K562 (cell line): ENCODE measurements around the gene FDX1. TPM values are rescaled to one million over a fixed set of nuclear protein-coding genes. Genes with fewer than 3 reads are reported as not detected.

Experiments
- ATAC-seq: fragments of 200-7000 bp; cut with Tn5 transposase; 3 replicates; pipeline ENCODE4 v1.9.1; 2020; ENCODE audit warnings: moderate library complexity
- BruUV-seq: library from RNA; stranded (reverse); fragments of 400-500 nt; replicated peaks from 2 replicates; lab custom pipeline; 2021; lab: Mats Ljungman, UMichigan
- CTCF ChIA-PET: fragments of 300-600 bp; formaldehyde crosslinking; extraction: SDS; loops from one replicate; lab custom pipeline; 2021; ENCODE audit warnings: low intra/inter-chr PET ratio; lab: Yijun Ruan, JAX
- POLR2A ChIA-PET: fragments of 300-600, 350-650 bp; sonication (Branson Sonifier 250); formaldehyde crosslinking; extraction: SDS; loops from one replicate; lab custom pipeline; 2021; ENCODE audit warnings: antibody characterized with exemption, inconsistent platforms; lab: Yijun Ruan, JAX
- DNase-seq, 4 experiments: peaks; one replicate each; pipeline versions ENCODE4 v3.0.0 to v3.0.0-alpha.2; 2011 to 2018; ENCODE audit warnings: low spot score in 3 of 4, mixed read lengths in 3 of 4; ENCODE audit errors: extremely low read depth in 1 of 4
- FAIRE-seq: peaks from 2 replicates; lab custom pipeline; 2011; peaks lifted over from hg19 to GRCh38; lab: Jason Lieb, UNC
- H2AFZ ChIP-seq: 2 replicates; pipeline ENCODE4 v1.6.0; 2011; ENCODE audit warnings: low read depth, low read length, control low read depth, inconsistent platforms
- H3K27ac ChIP-seq: fragments of 200-600 bp; 3 replicates; pipeline ENCODE4 v1.8.0; 2011; ENCODE audit warnings: low read depth, mild to moderate bottlenecking, control low read depth, inconsistent platforms, low read length, moderate library complexity, mixed read lengths; ENCODE audit errors: extremely low read depth
- H3K27me3 ChIP-seq, 2 experiments: fragments of 300-600 bp in 1 of 2; 2 replicates in 1 of 2; 3 replicates in 1 of 2; pipeline versions ENCODE4 v1.6.0 to v1.8.0; 2011; ENCODE audit warnings: inconsistent platforms in 2 of 2, low read length in 2 of 2, mild to moderate bottlenecking in 1 of 2, mixed read lengths in 1 of 2, moderate library complexity in 1 of 2; ENCODE audit not compliant: control insufficient read depth in 2 of 2, insufficient read depth in 2 of 2
- H3K36me3 ChIP-seq: fragments of 300-600 bp; 3 replicates; pipeline ENCODE4 v1.8.0; 2011; ENCODE audit warnings: mild to moderate bottlenecking, low read length, inconsistent platforms; ENCODE audit not compliant: control insufficient read depth, insufficient read depth
- H3K4me1 ChIP-seq, 2 experiments: fragments of 200-600 bp in 1 of 2; replicated peaks in 1 of 2; 2 replicates in 1 of 2; 3 replicates in 1 of 2; pipeline versions ENCODE4 v1.5.1 to v1.8.0; 2011; ENCODE audit warnings: inconsistent platforms in 2 of 2, low read length in 2 of 2, mild to moderate bottlenecking in 1 of 2, mixed read lengths in 1 of 2, moderate library complexity in 1 of 2; ENCODE audit not compliant: control insufficient read depth in 2 of 2, insufficient read depth in 2 of 2
- H3K4me2 ChIP-seq: 2 replicates; pipeline ENCODE4 v1.6.1; 2011; ENCODE audit warnings: low read length, control low read depth, inconsistent platforms, mixed read lengths; ENCODE audit not compliant: insufficient read depth
- H3K4me3 ChIP-seq: fragments of 200-600 bp; sonication (generic), shearing (Covaris generic); 2 replicates; pipeline ENCODE4 v1.5.1; 2016; ENCODE audit warnings: control low read depth, inconsistent platforms
- H3K79me2 ChIP-seq: fragments of 200-600 bp; 3 replicates; pipeline ENCODE4 v1.8.0; 2011; ENCODE audit warnings: low read length, inconsistent platforms; ENCODE audit not compliant: control insufficient read depth, insufficient read depth
- H3K9ac ChIP-seq, 2 experiments: 2 replicates each; pipeline versions ENCODE4 v1.6.0 to v1.6.1; 2011; ENCODE audit warnings: low read depth in 2 of 2, low read length in 2 of 2, control low read depth in 1 of 2, inconsistent platforms in 1 of 2, mild to moderate bottlenecking in 1 of 2, mixed read lengths in 1 of 2; ENCODE audit not compliant: insufficient read depth in 1 of 2
- H3K9me1 ChIP-seq: one replicate; pipeline ENCODE4 v1.6.0; 2011; ENCODE audit warnings: inconsistent platforms, mild to moderate bottlenecking, low read length, moderate library complexity; ENCODE audit not compliant: control insufficient read depth, insufficient read depth
- H3K9me3 ChIP-seq: replicated peaks from 2 replicates; pipeline ENCODE4 v1.5.1; 2011; ENCODE audit warnings: low read depth, low read length, inconsistent platforms; ENCODE audit not compliant: control insufficient read depth, insufficient read depth
- H4K20me1 ChIP-seq: replicated peaks from 2 replicates; pipeline ENCODE4 v1.6.1; 2011; ENCODE audit warnings: low read length, inconsistent platforms, mixed read lengths; ENCODE audit not compliant: control insufficient read depth, insufficient read depth
- CBX2 ChIP-seq: fragments of 200-600 bp; sonication (generic); IDR thresholded peaks from one replicate; pipeline ENCODE4 v1.6.1; 2012; ENCODE audit warnings: mild to moderate bottlenecking, low read length, inconsistent platforms; ENCODE audit not compliant: insufficient read depth, poor library complexity, severe bottlenecking
- CEBPG ChIP-seq, 3 experiments: fragments of 200-800 bp in 1 of 3; sonication (Bioruptor generic) in 1 of 3; sonication (generic) in 1 of 3; formaldehyde crosslinking in 1 of 3; IDR thresholded peaks in 2 of 3; conservative IDR thresholded peaks in 1 of 3; 2 replicates each; pipeline versions ENCODE4 v1.6.1 to v1.8.0; 2016 to 2022; ENCODE audit warnings: missing compliant biosample characterization in 2 of 3, missing genetic modification characterization in 2 of 3, mild to moderate bottlenecking in 1 of 3, missing genetic modification reagents in 1 of 3
- CREB3L1 ChIP-seq: fragments of 450-650 bp; IDR thresholded peaks from 2 replicates; pipeline ENCODE4 v1.6.1; 2014; ENCODE audit warnings: low read depth, mild to moderate bottlenecking, moderate library complexity, borderline replicate concordance
- CTBP1 ChIP-seq: fragments of 450-650 bp; IDR thresholded peaks from 2 replicates; pipeline ENCODE4 v1.6.1; 2016; ENCODE audit warnings: borderline replicate concordance
- GABPA ChIP-seq: fragments of 200-800 bp; sonication (Bioruptor generic); conservative IDR thresholded peaks from 2 replicates; pipeline ENCODE4 v1.6.1; 2016; ENCODE audit warnings: low read depth, missing genetic modification characterization, missing compliant biosample characterization
- ILF3 ChIP-seq: fragments of 450-650 bp; IDR thresholded peaks from 2 replicates; pipeline ENCODE4 v1.6.1; 2018; ENCODE audit warnings: antibody characterized with exemption, mild to moderate bottlenecking, moderate library complexity, borderline replicate concordance
- NCOA6 ChIP-seq: fragments of 450-650 bp; IDR thresholded peaks from 2 replicates; pipeline ENCODE4 v1.6.1; 2017; ENCODE audit warnings: mild to moderate bottlenecking
- POLR2G ChIP-seq: fragments of 200-400 bp; formaldehyde crosslinking; IDR thresholded peaks from 2 replicates; pipeline ENCODE4 v1.6.1; 2017; ENCODE audit warnings: low read depth, mild to moderate bottlenecking, antibody characterized with exemption, low read length, moderate library complexity
- SLC30A9 ChIP-seq: fragments of 250-450 bp; sonication (Bioruptor Pico); IDR thresholded peaks from 2 replicates; pipeline ENCODE4 v1.8.0; 2022; ENCODE audit warnings: mild to moderate bottlenecking, moderate library complexity
- ZBED1 ChIP-seq: IDR thresholded peaks from 2 replicates; pipeline ENCODE4 v1.6.1; 2014
- ZNF146 ChIP-seq: IDR thresholded peaks from one replicate; pipeline ENCODE4 v1.6.1; 2018; ENCODE audit warnings: missing compliant biosample characterization; ENCODE audit not compliant: unreplicated experiment
- ZNF224 ChIP-seq: sonication (generic); formaldehyde crosslinking; IDR thresholded peaks from 2 replicates; pipeline ENCODE4 v1.8.0; 2022; ENCODE audit warnings: mild to moderate bottlenecking, missing genetic modification reagents
- ZNF408 ChIP-seq: fragments of 250-450 bp; sonication (Bioruptor Pico); IDR thresholded peaks from 2 replicates; pipeline ENCODE4 v1.4.0; 2020; ENCODE audit warnings: low read depth, mild to moderate bottlenecking, moderate library complexity
- WGBS: fragments of 100-300 bp; shearing (Covaris generic); methylation state at CpG from one replicate; pipeline ENCODE4 v1.1.6; 2016; ENCODE audit warnings: low coverage, mixed read lengths; ENCODE audit not compliant: insufficient coverage; ENCODE audit errors: missing lambda C conversion rate; 5-methylcytosine and 5-hydroxymethylcytosine counted together
- in situ Hi-C: fragments of 300-500 bp; cut with MboI; formaldehyde crosslinking; loops from 4 replicates; pipeline ENCODE4 v1.15.0; 2018; ENCODE audit warnings: inconsistent platforms, mixed read lengths
- intact Hi-C: fragments of 100-400 bp; cut with micrococcal nuclease; formaldehyde crosslinking; loops from 2 replicates; pipeline ENCODE4 v1.14.2; 2022
- polyA plus RNA-seq, 8 experiments: library from polyadenylated mRNA; depleted of rRNA in 4 of 8; stranded (reverse) in 5 of 8; unstranded in 3 of 8; fragments of >200 nt; fragmentation: Nextera tagmentation in 2 of 8; fragmentation: Illumina TruSeq in 1 of 8; extraction: Ambion mirVana in 2 of 8; extraction: Trizol in 1 of 8; gene quantifications; 2 replicates each; pipeline versions ENCODE4 v1.2.1 to v1.2.3, GENCODE V29; 2011 to 2014; ENCODE audit warnings: inconsistent platforms in 1 of 8, missing spikeins in 1 of 8
- total RNA-seq, 7 experiments: library from RNA; depleted of rRNA in 6 of 7; stranded (reverse); fragments of >200 nt in 6 of 7; fragmentation: Illumina TruSeq in 2 of 7; extraction: Trizol in 2 of 7; gene quantifications; 2 replicates each; pipeline versions ENCODE4 v1.2.1 to v1.2.3, GENCODE V29; 2011 to 2021; ENCODE audit warnings: low replicate concordance in 1 of 7
- TF ChIP-seq, protein P1 (sequence below): IDR thresholded peaks from 2 replicates; pipeline ENCODE4 v1.6.1; 2011; ENCODE audit warnings: borderline replicate concordance, low read depth, mild to moderate bottlenecking, moderate library complexity, low read length; ENCODE audit not compliant: insufficient read depth, poor library complexity, severe bottlenecking
- TF ChIP-seq, protein P2 (sequence below): fragments of 250-450 bp; sonication (Bioruptor Pico); IDR thresholded peaks from 2 replicates; pipeline ENCODE4 v1.8.0; 2021; ENCODE audit warnings: mild to moderate bottlenecking, moderate library complexity
- TF ChIP-seq, protein P3 (sequence below): sonication (generic); formaldehyde crosslinking; IDR thresholded peaks from 2 replicates; pipeline ENCODE4 v1.8.1; 2023; ENCODE audit warnings: mild to moderate bottlenecking, missing genetic modification reagents

Gene FDX1
- total and polyA plus RNA-seq, 9 of the 15 experiments (the other 6 are each of a cell fraction or from before 2014, with no cell fraction given): 6.4 to 14.3 (median 11.4) TPM

DNA sequence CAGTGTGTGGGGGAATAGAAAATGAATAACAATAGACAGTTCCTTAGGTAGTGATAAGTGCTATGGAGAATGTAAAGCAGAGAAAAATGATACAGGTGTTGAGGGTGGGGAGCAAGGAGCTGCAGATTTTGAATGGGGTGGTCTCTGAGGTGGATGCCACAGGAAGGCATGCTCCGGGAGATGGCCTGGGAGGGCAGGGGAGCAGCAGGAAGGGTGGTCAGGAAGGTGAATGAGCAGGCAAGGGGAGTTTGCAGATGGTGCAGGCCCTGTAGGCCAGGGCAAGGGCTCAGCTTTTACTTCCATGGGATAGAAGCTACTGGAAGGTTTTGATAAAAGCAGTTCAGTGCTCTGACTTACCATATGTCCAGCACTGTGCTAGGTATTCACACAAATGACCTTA lies 44.8 kb downstream of the FDX1 start:
- Histone ChIP-seq H3K4me3 (no peak overlapping the region), H3K4me1 (no peaks in the 10 kb centered on the region; a peak in 1 of 5 replicates), H3K9ac (no peak overlapping the region), H3K27me3 (no peaks in the 10 kb centered on the region), H3K79me2 (no peaks in the 10 kb centered on the region), H3K9me1 (no peaks in the 10 kb centered on the region), H3K36me3 (no peaks in the 10 kb centered on the region), H3K9me3 (no peaks in the 10 kb centered on the region), H2AFZ (no peak overlapping the region), H3K27ac (no peak overlapping the region), H4K20me1 (no peaks in the 10 kb centered on the region; the same call in 1 of the 2 replicates), H3K4me2 (no peak overlapping the region)
- in situ Hi-C loops (no loop called here), intact Hi-C loops (no loop called here)
- no peak for FAIRE-seq
- DNase-seq: no peak
- POLR2A ChIA-PET: interaction anchor here (0.5 to 1.2 kb wide), 2 partner anchors 9 to 709 kb away, joined by 3 to 4 read pairs; no protein-coding TSS in a partner anchor
- no peak for ATAC-seq
- BruUV-seq: no TSS peak
- CTCF ChIA-PET: no interaction called here
- WGBS: 0% methylated on average over 1 of the region's 1 CpG
- no peak for TF ChIP-seq SLC30A9 (CRISPR knock-in tag)
- no peak for TF ChIP-seq ILF3
- TF ChIP-seq CTBP1: no peak
- no peak for TF ChIP-seq CREB3L1
- no peak for TF ChIP-seq GABPA (tag)
- TF ChIP-seq, protein P1, sequence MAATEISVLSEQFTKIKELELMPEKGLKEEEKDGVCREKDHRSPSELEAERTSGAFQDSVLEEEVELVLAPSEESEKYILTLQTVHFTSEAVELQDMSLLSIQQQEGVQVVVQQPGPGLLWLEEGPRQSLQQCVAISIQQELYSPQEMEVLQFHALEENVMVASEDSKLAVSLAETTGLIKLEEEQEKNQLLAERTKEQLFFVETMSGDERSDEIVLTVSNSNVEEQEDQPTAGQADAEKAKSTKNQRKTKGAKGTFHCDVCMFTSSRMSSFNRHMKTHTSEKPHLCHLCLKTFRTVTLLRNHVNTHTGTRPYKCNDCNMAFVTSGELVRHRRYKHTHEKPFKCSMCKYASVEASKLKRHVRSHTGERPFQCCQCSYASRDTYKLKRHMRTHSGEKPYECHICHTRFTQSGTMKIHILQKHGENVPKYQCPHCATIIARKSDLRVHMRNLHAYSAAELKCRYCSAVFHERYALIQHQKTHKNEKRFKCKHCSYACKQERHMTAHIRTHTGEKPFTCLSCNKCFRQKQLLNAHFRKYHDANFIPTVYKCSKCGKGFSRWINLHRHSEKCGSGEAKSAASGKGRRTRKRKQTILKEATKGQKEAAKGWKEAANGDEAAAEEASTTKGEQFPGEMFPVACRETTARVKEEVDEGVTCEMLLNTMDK: no peak
- no peak for TF ChIP-seq ZBED1
- no peak for TF ChIP-seq ZNF408
- TF ChIP-seq CBX2: no peak
- no peak for TF ChIP-seq ZNF224 (CRISPR knock-in tag)
- TF ChIP-seq, protein P2, sequence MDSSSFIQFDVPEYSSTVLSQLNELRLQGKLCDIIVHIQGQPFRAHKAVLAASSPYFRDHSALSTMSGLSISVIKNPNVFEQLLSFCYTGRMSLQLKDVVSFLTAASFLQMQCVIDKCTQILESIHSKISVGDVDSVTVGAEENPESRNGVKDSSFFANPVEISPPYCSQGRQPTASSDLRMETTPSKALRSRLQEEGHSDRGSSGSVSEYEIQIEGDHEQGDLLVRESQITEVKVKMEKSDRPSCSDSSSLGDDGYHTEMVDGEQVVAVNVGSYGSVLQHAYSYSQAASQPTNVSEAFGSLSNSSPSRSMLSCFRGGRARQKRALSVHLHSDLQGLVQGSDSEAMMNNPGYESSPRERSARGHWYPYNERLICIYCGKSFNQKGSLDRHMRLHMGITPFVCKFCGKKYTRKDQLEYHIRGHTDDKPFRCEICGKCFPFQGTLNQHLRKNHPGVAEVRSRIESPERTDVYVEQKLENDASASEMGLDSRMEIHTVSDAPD (CRISPR knock-in tag): no peak
- TF ChIP-seq, protein P3, sequence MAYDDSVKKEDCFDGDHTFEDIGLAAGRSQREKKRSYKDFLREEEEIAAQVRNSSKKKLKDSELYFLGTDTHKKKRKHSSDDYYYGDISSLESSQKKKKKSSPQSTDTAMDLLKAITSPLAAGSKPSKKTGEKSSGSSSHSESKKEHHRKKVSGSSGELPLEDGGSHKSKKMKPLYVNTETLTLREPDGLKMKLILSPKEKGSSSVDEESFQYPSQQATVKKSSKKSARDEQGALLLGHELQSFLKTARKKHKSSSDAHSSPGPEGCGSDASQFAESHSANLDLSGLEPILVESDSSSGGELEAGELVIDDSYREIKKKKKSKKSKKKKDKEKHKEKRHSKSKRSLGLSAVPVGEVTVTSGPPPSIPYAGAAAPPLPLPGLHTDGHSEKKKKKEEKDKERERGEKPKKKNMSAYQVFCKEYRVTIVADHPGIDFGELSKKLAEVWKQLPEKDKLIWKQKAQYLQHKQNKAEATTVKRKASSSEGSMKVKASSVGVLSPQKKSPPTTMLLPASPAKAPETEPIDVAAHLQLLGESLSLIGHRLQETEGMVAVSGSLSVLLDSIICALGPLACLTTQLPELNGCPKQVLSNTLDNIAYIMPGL (CRISPR knock-in tag): no peak
- TF ChIP-seq NCOA6: no peak
- TF ChIP-seq POLR2G: no peak
- no peak for TF ChIP-seq ZNF146
- TF ChIP-seq CEBPG (CRISPR knock-in tag; IDR thresholded peaks at IDR 0.05): no peak
- no peak for TF ChIP-seq CEBPG (tag; conservative IDR thresholded peaks at IDR 0.05 in 1 of 2, IDR thresholded peaks at IDR 0.05 in 1 of 2)
